Trophoblast cell (in vitro differentiated cells and primary cell): ENCODE measurements around the gene SLC25A27.

Experiments
- DNase-seq, 2 donors: peaks; one replicate each; pipeline ENCODE4 v3.0.0-alpha.2; 2016
- H2AFZ ChIP-seq: 2 replicates; pipeline ENCODE4 v1.6.1; 2013; ENCODE audit warnings: low read length, moderate library complexity, mild to moderate bottlenecking; ENCODE audit not compliant: insufficient read depth, poor library complexity
- H2AK5ac ChIP-seq: 2 replicates; pipeline ENCODE4 v1.6.1; 2013; ENCODE audit warnings: mild to moderate bottlenecking, low read length
- H2BK120ac ChIP-seq: 2 replicates; pipeline ENCODE4 v1.6.1; 2013; ENCODE audit warnings: low read length, mild to moderate bottlenecking, moderate library complexity; ENCODE audit not compliant: insufficient read depth, poor library complexity
- H2BK12ac ChIP-seq: 2 replicates; pipeline ENCODE4 v1.6.1; 2013; ENCODE audit warnings: mild to moderate bottlenecking, low read length, moderate library complexity
- H2BK5ac ChIP-seq: 2 replicates; pipeline ENCODE4 v1.6.1; 2013; ENCODE audit warnings: low read length, low read depth, moderate library complexity, mild to moderate bottlenecking; ENCODE audit not compliant: poor library complexity
- H3K14ac ChIP-seq: 2 replicates; pipeline ENCODE4 v1.6.1; 2013; ENCODE audit warnings: mild to moderate bottlenecking, low read length
- H3K18ac ChIP-seq: 2 replicates; pipeline ENCODE4 v1.6.1; 2013; ENCODE audit warnings: mild to moderate bottlenecking, low read length
- H3K23ac ChIP-seq: 2 replicates; pipeline ENCODE4 v1.6.1; 2013; ENCODE audit warnings: low read length
- H3K27ac ChIP-seq: 2 replicates; pipeline ENCODE4 v1.5.1; 2013; ENCODE audit warnings: low read depth, mild to moderate bottlenecking, inconsistent platforms, low read length, moderate library complexity
- H3K27me3 ChIP-seq: 2 replicates; pipeline ENCODE4 v1.6.1; 2013; ENCODE audit warnings: inconsistent platforms, mild to moderate bottlenecking, low read length, moderate library complexity; ENCODE audit not compliant: insufficient read depth
- H3K36me3 ChIP-seq, 2 experiments: 1 replicate in 1 of 2; 2 replicates in 1 of 2; pipeline ENCODE4 v1.6.1; 2013; ENCODE audit warnings: low read length in 2 of 2, mild to moderate bottlenecking in 2 of 2, moderate library complexity in 1 of 2; ENCODE audit not compliant: insufficient read depth in 2 of 2, control insufficient read depth in 1 of 2
- H3K4ac ChIP-seq: 2 replicates; pipeline ENCODE4 v1.6.1; 2013; ENCODE audit warnings: low read depth, mild to moderate bottlenecking, low read length, moderate library complexity
- H3K4me1 ChIP-seq, 2 experiments: 1 replicate in 1 of 2; 2 replicates in 1 of 2; pipeline ENCODE4 v1.6.1; 2013; ENCODE audit warnings: low read length in 2 of 2, mild to moderate bottlenecking in 2 of 2, moderate library complexity in 1 of 2; ENCODE audit not compliant: insufficient read depth in 2 of 2, control insufficient read depth in 1 of 2
- H3K4me2 ChIP-seq: 2 replicates; pipeline ENCODE4 v1.6.1; 2013; ENCODE audit warnings: inconsistent platforms, mild to moderate bottlenecking, low read length, moderate library complexity
- H3K4me3 ChIP-seq: 2 replicates; pipeline ENCODE4 v1.5.1; 2013; ENCODE audit warnings: mild to moderate bottlenecking, low read depth, low read length, inconsistent platforms
- H3K79me1 ChIP-seq: one replicate; pipeline ENCODE4 v1.6.1; 2013; ENCODE audit warnings: low read length
- H3K79me2 ChIP-seq: 2 replicates; pipeline ENCODE4 v1.6.1; 2013; ENCODE audit warnings: low read length, mild to moderate bottlenecking; ENCODE audit not compliant: control insufficient read depth, insufficient read depth, poor library complexity
- H3K9ac ChIP-seq: 2 replicates; pipeline ENCODE4 v1.6.1; 2013; ENCODE audit warnings: mild to moderate bottlenecking, low read length
- H3K9me3 ChIP-seq: 2 replicates; pipeline ENCODE4 v1.6.1; 2013; ENCODE audit warnings: low read depth, mild to moderate bottlenecking, control low read depth, inconsistent platforms, low read length; ENCODE audit not compliant: insufficient read depth
- H4K12ac ChIP-seq: 2 replicates; pipeline ENCODE4 v1.6.1; 2013; ENCODE audit warnings: low read depth, mild to moderate bottlenecking, low read length, moderate library complexity
- H4K8ac ChIP-seq: 2 replicates; pipeline ENCODE4 v1.6.1; 2013; ENCODE audit warnings: low read depth, mild to moderate bottlenecking, low read length, moderate library complexity
- H4K91ac ChIP-seq: one replicate; pipeline ENCODE4 v1.6.1; 2013; ENCODE audit warnings: low read depth, mild to moderate bottlenecking, low read length, moderate library complexity
- WGBS: extraction: QIAGEN DNeasy Blood & Tissue Kit; methylation state at CpG from one replicate; pipeline ENCODE4 v1.1.7; 2013; ENCODE audit warnings: missing lambda C conversion rate; ENCODE audit not compliant: insufficient read length, insufficient coverage; ENCODE audit errors: extremely low coverage; 5-methylcytosine and 5-hydroxymethylcytosine counted together

Gene SLC25A27

DNA sequence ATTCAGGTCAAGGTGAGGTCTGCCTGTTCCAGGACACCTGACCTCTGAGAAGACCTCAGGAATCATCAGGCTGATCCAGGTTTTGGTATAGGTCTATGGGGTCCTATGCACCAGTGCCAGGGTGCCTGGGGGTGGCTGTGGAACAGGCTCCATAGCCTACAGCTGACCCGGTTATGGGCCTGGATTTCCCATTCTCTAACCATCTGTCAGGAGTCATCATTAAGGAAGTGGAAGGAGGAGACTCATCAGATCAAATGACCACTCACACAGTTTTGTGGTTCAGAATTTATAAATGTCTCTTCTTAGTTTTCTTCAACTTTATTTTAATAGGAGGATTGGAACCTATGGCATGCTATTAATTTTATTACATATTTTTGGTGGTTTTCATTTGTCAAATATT is 67.6 kb downstream of the SLC25A27 start:
- Histone ChIP-seq H2BK12ac (no peak overlapping the region), H2AFZ (no peak overlapping the region), H3K4me3 (no peak overlapping the region), H4K8ac (no peak overlapping the region), H4K12ac (no peak overlapping the region), H3K27ac (no peak overlapping the region), H4K91ac (no peak overlapping the region), H2BK5ac (no peak overlapping the region), H2AK5ac (no peak overlapping the region), H3K14ac (no peak overlapping the region), H3K36me3 (no peaks in the 10 kb centered on the region), H3K9ac (no peak overlapping the region), H3K79me1 (no peaks in the 10 kb centered on the region), H3K79me2 (no peaks in the 10 kb centered on the region), H3K18ac (no peak overlapping the region), H3K4me2 (no peak overlapping the region), H3K4me1 (no peaks in the 10 kb centered on the region), H3K27me3 (no peaks in the 10 kb centered on the region), H3K23ac (no peak overlapping the region), H2BK120ac (no peak overlapping the region), H3K9me3 (no peaks in the 10 kb centered on the region), H3K4ac (no peak overlapping the region)
- DNase-seq, result no peak
- no CpG with 5 or more reads among the region's 1 CpG for WGBS
